HepG2 (cell line): ENCODE data around the gene PHRF1. TPM values are rescaled to one million over a fixed set of nuclear protein-coding genes. Genes with fewer than 3 reads are reported as not detected.
A peak's percentile ranks its signal among the peaks of the same experiment; 100 is the strongest.

Experiments used
- CHCHD3 ChIP-seq: sonication (generic); formaldehyde crosslinking; IDR thresholded peaks from 2 replicates; pipeline ENCODE4 v1.8.0; 2022; ENCODE audit warnings: mild to moderate bottlenecking, missing genetic modification reagents, moderate library complexity
- KLF13 ChIP-seq: sonication (generic); formaldehyde crosslinking; IDR thresholded peaks from 2 replicates; pipeline ENCODE4 v1.4.0; 2020; ENCODE audit warnings: mild to moderate bottlenecking, missing genetic modification reagents
- NR3C1 ChIP-seq: sonication (generic); formaldehyde crosslinking; IDR thresholded peaks from 2 replicates; pipeline ENCODE4 v1.4.0; 2020; ENCODE audit warnings: missing genetic modification reagents
- RARA ChIP-seq: IDR thresholded peaks from 2 replicates; pipeline ENCODE4 v1.6.1; 2016; ENCODE audit warnings: missing genetic modification reagents, missing compliant biosample characterization
- RBM22 ChIP-seq: fragments of 200-400 bp; formaldehyde crosslinking; optimal IDR thresholded peaks from 2 replicates; pipeline ENCODE3; 2017; ENCODE audit warnings: mild to moderate bottlenecking, low read length, moderate library complexity
- SAP130 ChIP-seq: IDR thresholded peaks from 2 replicates; pipeline ENCODE4 v1.6.1; 2016; ENCODE audit warnings: low read depth
- ZC3H13 ChIP-seq: sonication (generic); formaldehyde crosslinking; IDR thresholded peaks from 2 replicates; pipeline ENCODE4 v1.8.1; 2023; ENCODE audit warnings: mild to moderate bottlenecking, missing genetic modification reagents, moderate library complexity
- ZFY ChIP-seq: sonication (generic); formaldehyde crosslinking; IDR thresholded peaks from 2 replicates; pipeline ENCODE4 v1.4.0; 2020; ENCODE audit warnings: missing genetic modification reagents
- ZKSCAN1 ChIP-seq: fragments of 150-350 bp; IDR thresholded peaks from 2 replicates; pipeline ENCODE4 v1.6.1; 2014; ENCODE audit warnings: low read length
- ZNF317 ChIP-seq: sonication (generic); formaldehyde crosslinking; IDR thresholded peaks from 2 replicates; pipeline ENCODE4 v1.5.0; 2020; ENCODE audit warnings: mild to moderate bottlenecking, missing genetic modification reagents
- ZNF441 ChIP-seq: sonication (generic); formaldehyde crosslinking; IDR thresholded peaks from 2 replicates; pipeline ENCODE4 v1.7.0; 2021; ENCODE audit warnings: missing genetic modification reagents, borderline replicate concordance
- ZNF644 ChIP-seq: IDR thresholded peaks from 2 replicates; pipeline ENCODE4 v1.6.1; 2016; ENCODE audit warnings: low read depth
- polyA plus RNA-seq, 8 experiments: library from polyadenylated mRNA; depleted of rRNA in 3 of 8; stranded (reverse) in 7 of 8; unstranded in 1 of 8; fragments of >200 nt; fragmentation: Illumina TruSeq in 4 of 8; extraction: Trizol in 4 of 8; gene quantifications; 2 replicates each; pipeline versions ENCODE4 v1.2.1 to v1.2.3, GENCODE V29; 2011 to 2016; ENCODE audit warnings: low read depth in 4 of 8, missing spikeins in 1 of 8, mixed read lengths in 1 of 8; ENCODE audit not compliant: insufficient read depth in 1 of 8
- total RNA-seq, 5 experiments: library from RNA; depleted of rRNA; stranded (reverse); fragments of >200 nt; fragmentation: Illumina TruSeq; extraction: Trizol; gene quantifications; 2 replicates each; pipeline ENCODE4 v1.2.3, GENCODE V29; 2016; ENCODE audit warnings: low read depth in 1 of 5
- TF ChIP-seq, protein P1 (sequence below): sonication (generic); formaldehyde crosslinking; IDR thresholded peaks from 2 replicates; pipeline ENCODE4 v1.5.1; 2020; ENCODE audit warnings: mild to moderate bottlenecking, missing genetic modification reagents, moderate library complexity
- TF ChIP-seq, protein P2 (sequence below): sonication (generic); formaldehyde crosslinking; IDR thresholded peaks from 2 replicates; pipeline ENCODE4 v1.5.1; 2020; ENCODE audit warnings: missing genetic modification reagents, mild to moderate bottlenecking, borderline replicate concordance

The PHRF1 gene
- total and polyA plus RNA-seq, 2 of the 13 experiments (the other 11 are each of a cell fraction or from before 2014, with no cell fraction given): 8.2 to 16.7 TPM

DNA sequence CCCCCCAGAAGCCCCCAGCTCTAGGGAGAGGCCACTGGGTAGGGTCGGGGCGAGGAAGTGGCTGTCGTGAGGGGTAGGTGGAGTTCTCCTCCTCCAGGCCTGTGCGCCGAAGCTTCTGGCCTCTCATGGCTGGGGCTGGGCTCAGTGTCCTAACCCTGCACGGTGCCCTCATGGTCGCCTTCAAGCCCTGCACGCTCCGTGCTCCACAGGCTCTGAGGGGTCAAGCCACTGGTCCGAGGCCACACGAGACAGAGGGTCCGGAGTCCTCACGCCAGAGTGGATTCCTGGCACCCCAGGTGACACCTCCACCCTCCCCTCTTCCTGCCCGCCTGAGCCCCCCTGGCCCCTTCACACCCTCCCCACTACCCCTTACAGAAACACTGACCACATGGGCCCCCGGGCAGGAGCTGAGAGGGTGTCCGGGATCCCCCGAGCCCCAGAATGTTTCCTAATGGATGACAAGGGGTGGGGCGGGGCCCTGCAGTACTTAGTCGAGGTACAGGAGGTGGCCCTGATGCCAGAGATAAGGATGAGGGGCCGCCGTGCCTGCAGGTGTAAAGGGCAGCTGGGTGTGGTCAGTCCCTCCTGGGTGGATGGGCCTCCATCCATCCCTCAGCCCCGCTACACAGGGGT is 49.5 kb downstream of the PHRF1 start (continued):
- TF ChIP-seq, protein P1, sequence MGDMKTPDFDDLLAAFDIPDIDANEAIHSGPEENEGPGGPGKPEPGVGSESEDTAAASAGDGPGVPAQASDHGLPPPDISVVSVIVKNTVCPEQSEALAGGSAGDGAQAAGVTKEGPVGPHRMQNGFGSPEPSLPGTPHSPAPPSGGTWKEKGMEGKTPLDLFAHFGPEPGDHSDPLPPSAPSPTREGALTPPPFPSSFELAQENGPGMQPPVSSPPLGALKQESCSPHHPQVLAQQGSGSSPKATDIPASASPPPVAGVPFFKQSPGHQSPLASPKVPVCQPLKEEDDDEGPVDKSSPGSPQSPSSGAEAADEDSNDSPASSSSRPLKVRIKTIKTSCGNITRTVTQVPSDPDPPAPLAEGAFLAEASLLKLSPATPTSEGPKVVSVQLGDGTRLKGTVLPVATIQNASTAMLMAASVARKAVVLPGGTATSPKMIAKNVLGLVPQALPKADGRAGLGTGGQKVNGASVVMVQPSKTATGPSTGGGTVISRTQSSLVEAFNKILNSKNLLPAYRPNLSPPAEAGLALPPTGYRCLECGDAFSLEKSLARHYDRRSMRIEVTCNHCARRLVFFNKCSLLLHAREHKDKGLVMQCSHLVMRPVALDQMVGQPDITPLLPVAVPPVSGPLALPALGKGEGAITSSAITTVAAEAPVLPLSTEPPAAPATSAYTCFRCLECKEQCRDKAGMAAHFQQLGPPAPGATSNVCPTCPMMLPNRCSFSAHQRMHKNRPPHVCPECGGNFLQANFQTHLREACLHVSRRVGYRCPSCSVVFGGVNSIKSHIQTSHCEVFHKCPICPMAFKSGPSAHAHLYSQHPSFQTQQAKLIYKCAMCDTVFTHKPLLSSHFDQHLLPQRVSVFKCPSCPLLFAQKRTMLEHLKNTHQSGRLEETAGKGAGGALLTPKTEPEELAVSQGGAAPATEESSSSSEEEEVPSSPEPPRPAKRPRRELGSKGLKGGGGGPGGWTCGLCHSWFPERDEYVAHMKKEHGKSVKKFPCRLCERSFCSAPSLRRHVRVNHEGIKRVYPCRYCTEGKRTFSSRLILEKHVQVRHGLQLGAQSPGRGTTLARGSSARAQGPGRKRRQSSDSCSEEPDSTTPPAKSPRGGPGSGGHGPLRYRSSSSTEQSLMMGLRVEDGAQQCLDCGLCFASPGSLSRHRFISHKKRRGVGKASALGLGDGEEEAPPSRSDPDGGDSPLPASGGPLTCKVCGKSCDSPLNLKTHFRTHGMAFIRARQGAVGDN (CRISPR knock-in tag): 0 out of 2 replicates have a peak, but pooled peaks have one; percentile 12
- TF ChIP-seq NR3C1 (no peak), ZNF317 (CRISPR knock-in tag) (no peak), ZNF441 (CRISPR knock-in tag) (no peak), ZC3H13 (CRISPR knock-in tag) (no peak), ZKSCAN1 (no peak), CHCHD3 (CRISPR knock-in tag) (no peak), SAP130 (no peak), RARA (CRISPR knock-in tag) (peak; percentile 16; the same call in 1 of the 2 replicates), ZFY (CRISPR knock-in tag) (0 out of 2 replicates have a peak, but pooled peaks have one; percentile 10), RBM22 (peak; percentile 42), KLF13 (CRISPR knock-in tag) (no peak), ZNF644 (CRISPR knock-in tag) (no peak)
- TF ChIP-seq, protein P2, sequence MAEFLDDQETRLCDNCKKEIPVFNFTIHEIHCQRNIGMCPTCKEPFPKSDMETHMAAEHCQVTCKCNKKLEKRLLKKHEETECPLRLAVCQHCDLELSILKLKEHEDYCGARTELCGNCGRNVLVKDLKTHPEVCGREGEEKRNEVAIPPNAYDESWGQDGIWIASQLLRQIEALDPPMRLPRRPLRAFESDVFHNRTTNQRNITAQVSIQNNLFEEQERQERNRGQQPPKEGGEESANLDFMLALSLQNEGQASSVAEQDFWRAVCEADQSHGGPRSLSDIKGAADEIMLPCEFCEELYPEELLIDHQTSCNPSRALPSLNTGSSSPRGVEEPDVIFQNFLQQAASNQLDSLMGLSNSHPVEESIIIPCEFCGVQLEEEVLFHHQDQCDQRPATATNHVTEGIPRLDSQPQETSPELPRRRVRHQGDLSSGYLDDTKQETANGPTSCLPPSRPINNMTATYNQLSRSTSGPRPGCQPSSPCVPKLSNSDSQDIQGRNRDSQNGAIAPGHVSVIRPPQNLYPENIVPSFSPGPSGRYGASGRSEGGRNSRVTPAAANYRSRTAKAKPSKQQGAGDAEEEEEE (CRISPR knock-in tag): no peak
- TF ChIP-seq, all 625 proteins: peak for 14
